Choroid plexus epithelial cell (primary cell): ENCODE data around the gene CELA2A.
A peak's percentile ranks its signal among the peaks of the same experiment; 100 is the strongest.

Experiments
- DNase-seq: peaks from one replicate; pipeline ENCODE4 v3.0.0-alpha.2; 2010; ENCODE audit warnings: low read depth
- H3K4me3 ChIP-seq: 2 replicates; pipeline ENCODE4 v1.5.1; 2011; ENCODE audit warnings: low read depth, mild to moderate bottlenecking, control low read depth, low read length, moderate library complexity
- CTCF ChIP-seq: conservative IDR thresholded peaks from 2 replicates; pipeline ENCODE4 v1.5.1; 2011; ENCODE audit warnings: low read depth, mild to moderate bottlenecking, control low read depth, inconsistent platforms, low read length, moderate library complexity

Gene CELA2A

GRCh38 chr1:15500184-15501178 is 43.9 kb downstream of the CELA2A start:
- H3K4me3 ChIP-seq = no peak overlapping the region
- no peak for DNase-seq
- TF ChIP-seq CTCF = no peak

GRCh38 chr1:15501208-15502032 is 44.9 kb downstream of the CELA2A start:
- peak; percentile 92 for TF ChIP-seq CTCF
- peak; percentile 65 for DNase-seq
- no peak overlapping the region for H3K4me3 ChIP-seq

GRCh38 chr1:15504436-15504835 is 47.9 kb downstream of the CELA2A start:
- TF ChIP-seq CTCF = no peak
- DNase-seq = no peak
- no peak overlapping the region for H3K4me3 ChIP-seq

GRCh38 chr1:15506831-15507230 is 50.3 kb downstream of the CELA2A start:
- no peak for DNase-seq
- TF ChIP-seq CTCF = no peak
- H3K4me3 ChIP-seq = no peak overlapping the region

- H3K4me3 ChIP-seq = no peak overlapping the region
- DNase-seq = no peak
- TF ChIP-seq CTCF = no peak
Measured at GRCh38 chr1:15507278-15507677, 50.7 kb downstream of the CELA2A start.

GRCh38 chr1:15508700-15509487 is 52.4 kb downstream of the CELA2A start:
- TF ChIP-seq CTCF = no peak
- H3K4me3 ChIP-seq = no peak overlapping the region
- no peak for DNase-seq
